GM12892 (cell line): ENCODE data around the gene HSPA4.
"Not testable (repeated sequence)": the region's sequence is repeated elsewhere in the genome, so short reads cannot be mapped to it uniquely, and the experiment has no call there.

ENCODE experiments used
- DNase-seq: peaks from one replicate; pipeline ENCODE4 v3.0.0; 2011; ENCODE audit not compliant: insufficient read length
- FAIRE-seq: peaks from 2 replicates; lab custom pipeline; 2011; peaks lifted over from hg19 to GRCh38; lab: Jason Lieb, UNC
- POLR2A ChIP-seq: IDR thresholded peaks from 2 replicates; pipeline ENCODE4 v1.6.1; 2011; ENCODE audit warnings: low read depth, low read length, control low read depth
- POLR2AphosphoS5 ChIP-seq: IDR thresholded peaks from 2 replicates; pipeline ENCODE4 v1.6.1; 2011; ENCODE audit warnings: low read depth, low read length, control low read depth
- TAF1 ChIP-seq: IDR thresholded peaks from 2 replicates; pipeline ENCODE4 v1.6.1; 2011; ENCODE audit warnings: low read depth, mild to moderate bottlenecking, control low read depth, low read length, borderline replicate concordance

HSPA4 gene

DNA sequence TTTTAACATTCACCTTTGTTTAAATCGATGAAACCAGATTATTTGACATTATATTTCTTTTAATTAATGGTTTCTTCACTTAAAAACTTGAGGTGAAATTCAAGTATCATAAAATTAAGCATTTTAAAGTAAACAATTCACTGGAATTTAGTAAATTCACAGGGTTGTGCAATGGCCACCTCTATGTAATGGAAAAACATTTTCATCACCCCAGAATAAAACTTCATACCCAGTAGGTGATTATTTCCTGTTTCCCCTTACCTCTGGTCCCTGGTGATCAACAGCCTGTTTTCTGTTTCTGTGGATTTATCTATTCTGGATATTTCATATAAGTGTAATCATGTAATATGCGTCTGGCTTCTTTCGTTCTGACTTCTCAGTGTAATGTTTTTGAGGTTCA lies 27.2 kb downstream of the HSPA4 start:
- TF ChIP-seq POLR2A, result no peak
- TF ChIP-seq POLR2AphosphoS5, result no peak
- DNase-seq, result no peak
- no peak for FAIRE-seq

DNA sequence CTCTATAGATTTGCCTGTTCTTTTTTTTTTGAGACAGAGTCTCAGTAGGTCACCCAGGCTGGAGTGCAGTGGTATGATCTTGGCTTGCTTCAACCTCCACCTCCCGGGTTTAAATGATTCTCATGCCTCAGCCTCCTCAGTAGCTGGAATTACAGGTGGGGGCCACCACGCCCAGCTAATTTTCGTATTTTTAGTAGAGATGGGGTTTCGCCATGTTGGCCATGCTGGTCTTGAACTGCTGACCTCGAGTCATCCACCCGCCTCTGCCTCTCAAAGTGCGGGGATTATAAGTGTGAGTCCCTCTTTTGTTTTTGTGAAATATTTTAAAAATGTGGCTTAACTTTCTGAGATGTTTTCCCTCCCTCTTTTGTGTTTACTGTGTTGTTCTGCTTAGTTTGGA lies 29.2 kb downstream of the HSPA4 start:
- no peak for TF ChIP-seq TAF1
- TF ChIP-seq POLR2AphosphoS5, result no peak
- no peak for TF ChIP-seq POLR2A
- DNase-seq, result no peak
- no peak for FAIRE-seq

DNA sequence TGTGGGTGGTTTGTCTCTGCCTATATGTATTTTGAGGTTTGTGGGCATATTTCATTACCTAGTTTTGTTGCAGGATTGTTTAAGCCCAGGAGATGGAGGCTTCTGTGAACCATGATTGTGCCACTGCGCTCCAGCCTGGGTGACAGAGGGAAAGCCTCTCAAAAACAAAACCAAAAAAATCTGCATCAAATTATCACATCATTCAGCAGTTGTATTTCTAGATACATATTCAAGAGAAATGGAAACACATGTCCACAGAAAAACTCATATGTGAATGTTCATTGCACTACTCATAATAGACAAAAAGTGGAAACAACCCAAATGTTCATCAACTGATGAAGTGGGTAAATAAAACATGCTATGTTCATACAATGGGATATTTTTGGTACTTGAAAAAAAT lies 29.9 kb downstream of the HSPA4 start:
- no peak for FAIRE-seq

DNA sequence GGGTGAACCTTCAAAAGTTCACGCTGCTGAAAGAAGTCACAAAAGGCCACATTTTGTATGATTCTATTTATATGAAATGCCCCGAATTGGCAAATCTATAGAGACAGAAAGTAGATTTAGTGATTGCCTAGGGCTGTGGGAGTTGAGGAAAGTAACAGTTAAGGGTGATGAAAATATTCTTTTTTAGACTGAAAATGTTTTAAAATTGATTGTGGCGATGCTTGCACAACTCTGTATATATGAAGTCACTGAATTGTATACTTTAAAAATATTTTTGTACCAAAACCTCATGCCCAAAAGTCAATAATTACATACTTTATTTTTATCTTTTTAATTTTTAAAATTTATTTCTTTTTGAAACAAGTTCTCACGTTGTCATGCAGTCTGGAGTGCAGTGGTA lies 30.3 kb downstream of the HSPA4 start:
- TF ChIP-seq POLR2A (no peak), POLR2AphosphoS5 (no peak), TAF1 (no peak)
- FAIRE-seq, result no peak

More for the DNA sequence above, 29.9 kb downstream of the HSPA4 start:
- TF ChIP-seq POLR2AphosphoS5, result no peak
- no peak for DNase-seq

DNA sequence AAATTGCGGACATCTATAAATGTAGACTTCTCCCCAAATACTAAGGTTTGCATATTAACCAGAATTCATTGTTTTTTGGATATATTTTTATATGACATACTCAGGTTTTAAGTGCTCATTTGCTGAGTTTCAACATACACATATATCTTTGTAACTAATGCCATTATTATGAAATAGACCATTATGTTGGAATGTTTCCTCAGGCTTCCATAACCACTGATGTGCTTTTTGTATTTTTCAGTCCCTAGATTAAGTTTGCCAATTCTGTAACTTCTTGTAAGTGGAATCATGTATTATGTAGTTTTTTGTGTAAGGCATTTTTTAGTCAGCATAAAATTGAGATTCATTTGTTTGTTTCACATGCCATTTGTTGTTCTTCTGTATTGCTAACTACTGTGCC lies 32.1 kb downstream of the HSPA4 start:
- TF ChIP-seq POLR2A, result no peak
- no peak for TF ChIP-seq POLR2AphosphoS5
- TF ChIP-seq TAF1, result no peak
- DNase-seq, result no peak
- FAIRE-seq, result no peak

More for the DNA sequence above, 30.3 kb downstream of the HSPA4 start:
- no peak for DNase-seq

DNA sequence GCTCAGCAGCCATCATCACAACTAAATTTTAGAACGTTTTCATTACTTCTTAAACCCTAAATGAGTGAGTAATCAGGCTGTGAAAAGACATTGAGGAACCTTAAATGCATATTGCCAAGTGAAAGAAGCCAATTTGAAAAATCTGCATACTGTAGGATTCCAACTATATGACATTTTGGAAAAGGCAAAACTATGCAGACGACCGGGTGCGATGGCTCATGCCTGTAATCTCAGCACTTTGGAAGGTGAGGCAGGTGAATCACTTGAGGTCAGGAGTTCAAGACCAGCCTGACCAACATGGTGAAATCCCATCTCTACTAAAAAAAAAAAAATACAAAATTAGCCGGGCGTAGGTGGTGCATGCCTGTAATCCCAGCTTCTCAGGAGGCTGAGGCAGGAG lies 33.4 kb downstream of the HSPA4 start:
- DNase-seq, FAIRE-seq: not testable (repeated sequence)

DNA sequence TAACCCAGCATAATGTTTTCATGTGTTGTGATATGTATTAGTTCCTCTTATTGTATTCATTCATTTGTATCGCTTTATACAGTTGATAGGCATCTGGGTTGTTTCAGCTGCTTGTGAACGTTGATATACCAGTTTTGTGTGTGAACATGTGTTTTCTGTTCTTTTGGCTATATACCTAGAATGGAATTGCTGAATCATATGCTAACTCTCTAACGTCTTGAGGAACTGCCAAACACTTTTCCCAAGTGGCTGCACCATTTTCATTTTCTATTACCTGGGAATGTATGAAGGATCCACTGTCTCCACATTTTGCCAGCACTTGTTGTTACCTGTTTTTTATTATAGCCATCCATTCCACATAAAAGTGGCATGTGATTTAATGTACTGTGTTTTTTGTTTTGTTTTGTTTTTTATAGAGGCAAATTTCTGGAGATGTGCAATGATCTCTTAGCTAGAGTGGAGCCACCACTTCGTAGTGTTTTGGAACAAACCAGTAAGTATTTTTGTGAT lies 34.6 kb downstream of the HSPA4 start:
- TF ChIP-seq POLR2A (no peak), POLR2AphosphoS5 (no peak), TAF1 (no peak)
- no peak for FAIRE-seq
- DNase-seq, result no peak

DNA sequence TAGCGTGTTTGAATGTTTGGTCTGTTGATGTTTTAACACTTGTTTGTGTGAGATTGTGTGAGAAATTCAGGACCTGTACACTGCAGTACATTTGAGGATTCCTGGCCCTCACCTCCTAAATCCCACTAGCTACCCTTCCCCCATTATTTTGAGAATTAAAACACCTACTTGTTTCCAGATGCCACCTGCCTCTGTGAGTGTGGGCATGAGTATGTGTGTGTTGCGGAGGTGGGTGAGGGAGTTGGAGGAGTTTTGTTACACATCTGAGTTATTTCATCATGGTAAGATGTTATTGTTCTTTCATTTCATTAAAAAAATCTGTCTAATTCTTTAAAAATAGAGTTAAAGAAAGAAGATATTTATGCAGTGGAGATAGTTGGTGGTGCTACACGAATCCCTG lies 36.3 kb downstream of the HSPA4 start:
- DNase-seq, result no peak
- no peak for TF ChIP-seq POLR2A
- no peak for TF ChIP-seq TAF1
- TF ChIP-seq POLR2AphosphoS5, result no peak
- FAIRE-seq, result no peak

DNA sequence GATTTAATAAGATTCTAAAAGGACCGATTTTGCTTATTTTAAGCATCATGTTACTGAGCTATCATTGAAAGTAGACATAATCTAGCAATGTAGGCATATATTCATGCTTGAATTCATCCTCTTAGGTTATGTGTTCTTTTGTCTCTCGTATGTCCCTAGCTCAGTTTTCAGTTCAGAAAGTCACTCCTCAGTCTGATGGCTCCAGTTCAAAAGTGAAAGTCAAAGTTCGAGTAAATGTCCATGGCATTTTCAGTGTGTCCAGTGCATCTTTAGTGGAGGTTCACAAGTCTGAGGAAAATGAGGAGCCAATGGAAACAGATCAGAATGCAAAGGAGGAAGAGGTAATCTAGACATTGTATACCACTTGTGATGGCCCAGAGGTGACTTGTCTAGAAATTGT lies 39.2 kb downstream of the HSPA4 start:
- TF ChIP-seq TAF1, result no peak
- no peak for TF ChIP-seq POLR2AphosphoS5
- no peak for TF ChIP-seq POLR2A
- DNase-seq, result no peak
- FAIRE-seq, result no peak

DNA sequence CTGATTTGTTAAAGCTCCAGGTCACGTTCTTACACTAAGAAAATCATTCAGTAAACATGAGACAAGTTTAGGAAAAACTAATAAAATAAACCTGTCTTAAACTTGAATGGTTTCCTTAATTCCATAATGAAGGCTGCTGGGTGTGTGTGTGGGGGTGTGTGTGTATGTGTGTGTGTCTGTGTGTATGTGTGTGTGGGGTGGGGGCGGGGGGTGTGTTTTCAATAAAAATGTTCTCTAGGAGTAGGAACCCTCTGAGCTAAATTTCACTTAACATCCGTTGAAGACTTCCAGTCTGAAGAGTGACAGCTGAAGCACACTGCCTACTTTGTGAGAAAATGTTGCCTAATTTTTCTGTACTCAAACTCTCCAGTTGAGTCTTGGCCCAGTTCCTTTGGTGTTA lies 54.5 kb downstream of the HSPA4 start:
- DNase-seq, result no peak
- TF ChIP-seq POLR2AphosphoS5, result no peak
- 0 out of 2 replicates have a peak, but pooled peaks have one; percentile 30 for TF ChIP-seq POLR2A
- no peak for FAIRE-seq

DNA sequence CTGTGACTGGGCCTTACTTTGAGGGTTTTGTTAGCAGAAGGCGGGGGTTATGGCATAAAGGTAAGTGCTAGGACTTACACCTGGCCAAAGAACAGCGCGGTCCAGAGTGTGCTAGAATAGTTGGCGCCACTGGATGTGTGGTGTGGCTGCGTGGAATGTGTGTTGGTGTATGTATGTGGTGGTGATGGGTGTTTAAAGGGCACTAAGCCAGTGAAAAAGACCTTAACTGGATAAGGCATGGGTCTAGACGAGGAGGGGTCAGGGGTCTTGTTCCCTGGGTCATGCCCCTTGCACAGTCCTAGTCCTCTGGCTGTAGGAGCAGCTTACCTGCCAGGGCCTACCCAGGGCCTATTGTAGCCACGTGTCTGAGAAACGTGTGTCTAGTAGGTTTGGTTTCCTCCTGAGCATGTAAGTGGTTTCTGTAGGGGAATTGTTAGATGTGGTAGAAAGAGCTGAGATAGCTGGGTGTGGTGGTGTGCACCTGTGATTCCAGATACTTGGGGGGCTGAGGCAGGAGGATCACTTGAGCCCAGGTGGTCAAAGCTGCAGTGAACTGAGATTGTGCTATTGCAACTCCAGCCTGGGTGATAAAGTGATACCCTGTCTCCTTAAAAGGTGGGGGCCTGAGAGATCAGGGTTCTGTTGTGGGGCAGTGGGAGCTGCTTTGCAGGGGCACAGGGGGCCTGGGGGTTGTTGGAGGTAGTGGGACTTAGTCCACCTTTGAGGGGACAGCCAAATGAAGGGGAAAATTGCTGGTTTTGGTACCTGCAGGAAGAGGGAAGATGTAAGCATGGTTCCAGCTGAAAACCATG lies 55.2 kb downstream of the HSPA4 start:
- FAIRE-seq (peak; percentile 36), DNase-seq (no peak)
- peak; percentile 35; the same call in 1 of the 2 replicates for TF ChIP-seq POLR2A
- no peak for TF ChIP-seq TAF1

DNA sequence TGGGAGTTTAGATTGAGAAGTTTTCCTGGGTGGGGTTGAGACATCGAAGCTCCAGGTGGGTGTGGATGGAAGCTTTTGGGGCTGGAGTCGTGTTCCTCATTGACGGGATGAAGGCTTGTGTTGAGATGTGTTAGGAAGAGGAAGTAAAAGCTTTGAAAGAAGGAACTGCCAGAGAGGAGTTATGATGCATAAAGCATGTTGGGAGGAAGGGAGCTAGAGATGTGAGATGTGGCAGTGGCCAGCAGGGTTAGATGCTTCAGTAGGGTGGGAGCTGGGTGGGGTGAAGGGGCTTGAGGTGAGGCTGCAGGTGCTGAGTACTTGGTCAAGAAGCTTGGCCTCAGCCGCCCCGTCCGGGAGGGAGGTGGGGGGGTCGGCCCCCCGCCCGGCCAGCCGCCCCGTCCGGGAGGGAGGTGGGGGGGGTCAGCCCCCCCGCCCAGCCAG lies 56.7 kb downstream of the HSPA4 start:
- DNase-seq, result no peak
- no peak for FAIRE-seq
- no peak for TF ChIP-seq POLR2A
- no peak for TF ChIP-seq TAF1
- no peak for TF ChIP-seq POLR2AphosphoS5
